Erythroblast (primary cell): Measurements from ENCODE around the gene ZNF254.

ENCODE experiments used
- GATA1 ChIP-seq: IDR thresholded peaks from 2 replicates; pipeline ENCODE4 v1.6.1; 2011; ENCODE audit warnings: low read depth, mild to moderate bottlenecking, control low read depth, low read length, moderate library complexity
- POLR2A ChIP-seq: IDR thresholded peaks from 2 replicates; pipeline ENCODE4 v1.6.1; 2011; ENCODE audit warnings: mild to moderate bottlenecking, low read length

GRCh38 chr19:24048261-24048660, 38.7 kb upstream of the ZNF254 start:
- TF ChIP-seq POLR2A (no peak), GATA1 (no peak)
